Measurements from ENCODE around the gene KNDC1.
"Not testable (repeated sequence)": the region's sequence is repeated elsewhere in the genome, so short reads cannot be mapped to it uniquely, and the experiment has no call there.

KNDC1 gene

DNA sequence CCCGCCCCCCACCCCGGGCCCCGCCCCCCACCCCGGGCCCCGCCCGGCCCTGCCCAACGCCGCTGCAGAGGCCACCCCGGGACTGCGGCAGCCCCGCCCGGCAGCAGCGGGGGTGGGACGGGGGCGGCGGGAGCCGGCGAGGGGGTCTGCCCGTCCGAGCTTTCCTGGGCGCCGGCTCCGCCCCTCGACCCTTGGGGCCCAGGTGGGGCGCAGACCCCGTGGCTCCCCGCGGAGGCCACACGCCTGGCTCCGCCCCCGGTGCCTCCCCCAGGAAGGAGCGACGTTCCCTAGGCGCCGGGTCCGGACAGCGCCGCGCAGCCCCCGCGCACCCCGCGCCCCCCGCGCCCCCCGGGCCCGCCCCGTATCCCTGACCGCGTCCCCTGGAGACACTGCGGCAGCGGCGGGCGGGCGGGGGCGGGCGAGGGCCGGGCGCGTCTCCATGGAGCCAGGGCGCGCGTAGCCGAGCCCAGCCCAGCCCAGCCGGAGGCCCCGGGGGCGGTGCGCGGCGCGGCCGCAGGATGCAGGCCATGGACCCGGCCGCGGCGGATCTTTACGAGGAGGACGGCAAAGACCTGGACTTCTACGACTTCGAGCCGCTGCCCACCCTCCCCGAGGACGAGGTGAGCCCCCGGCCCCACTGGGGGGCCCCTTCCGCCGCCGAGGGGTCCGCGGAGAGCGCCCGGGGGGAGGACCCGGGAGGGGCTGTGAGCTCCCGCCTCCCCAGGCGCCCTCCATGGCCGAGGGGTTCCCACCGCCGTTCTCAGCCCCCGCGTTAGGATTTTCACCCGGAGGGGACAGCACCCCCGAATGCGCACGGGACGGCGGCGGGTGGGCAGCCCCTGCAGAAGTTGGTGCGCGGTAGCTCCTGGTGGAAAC, at the start of gene KNDC1:
Gene KNDC1 (plus strand): TSS at position 270 of the 876 bp plus-strand sequence. CDS start 249 bp downstream, at position 519.
- no peak for FAIRE-seq

- no peak for FAIRE-seq
Observed at GRCh38 chr10:133110609-133111275, 49.3 kb upstream of the KNDC1 start.

- FAIRE-seq: not testable (repeated sequence)
Observed at GRCh38 chr10:133111640-133112039, 48.4 kb upstream of the KNDC1 start.

- no peak for FAIRE-seq
Observed at GRCh38 chr10:133113146-133113830, 46.7 kb upstream of the KNDC1 start.

- FAIRE-seq: no peak
Observed at GRCh38 chr10:133113847-133114246, 46.2 kb upstream of the KNDC1 start.

GRCh38 chr10:133114251-133114650, 45.8 kb upstream of the KNDC1 start:
- FAIRE-seq: no peak

DNA sequence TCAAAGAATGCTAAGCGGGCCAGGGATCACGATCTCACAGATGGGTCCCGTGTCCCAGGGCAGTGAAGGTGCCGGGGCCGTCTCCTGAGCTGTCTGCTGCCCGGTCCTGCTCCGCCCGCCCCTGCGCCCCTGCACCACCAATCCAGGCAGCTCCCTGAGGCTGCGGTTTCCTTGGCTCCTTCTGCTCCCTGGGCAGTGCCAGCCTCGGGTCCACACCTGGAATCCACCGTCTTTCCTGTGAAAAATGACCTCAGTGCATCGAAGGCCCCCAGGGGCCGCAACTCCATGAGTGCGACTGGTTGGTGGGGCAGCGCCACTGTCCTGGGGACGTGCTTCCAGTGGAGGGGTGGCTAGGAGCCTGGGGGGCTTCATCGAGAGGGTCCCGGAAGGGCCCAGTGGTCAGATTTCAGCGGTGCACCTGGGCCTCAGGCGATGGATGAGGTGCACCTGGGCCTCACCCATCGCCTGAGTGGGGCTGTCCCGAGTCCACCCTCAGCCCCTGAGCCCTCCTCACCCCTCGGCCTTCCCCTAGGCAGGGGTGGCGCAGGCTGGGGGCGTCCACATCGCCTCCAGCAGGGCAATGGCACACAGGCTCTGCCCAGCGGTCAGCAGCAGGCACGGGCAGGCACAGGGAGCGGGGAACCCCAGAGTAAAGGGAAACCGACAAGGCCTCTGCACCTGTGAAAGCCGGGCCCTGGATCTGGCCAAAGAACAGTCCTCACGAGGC, 45.1 kb upstream of the KNDC1 start:
- FAIRE-seq: no peak

DNA sequence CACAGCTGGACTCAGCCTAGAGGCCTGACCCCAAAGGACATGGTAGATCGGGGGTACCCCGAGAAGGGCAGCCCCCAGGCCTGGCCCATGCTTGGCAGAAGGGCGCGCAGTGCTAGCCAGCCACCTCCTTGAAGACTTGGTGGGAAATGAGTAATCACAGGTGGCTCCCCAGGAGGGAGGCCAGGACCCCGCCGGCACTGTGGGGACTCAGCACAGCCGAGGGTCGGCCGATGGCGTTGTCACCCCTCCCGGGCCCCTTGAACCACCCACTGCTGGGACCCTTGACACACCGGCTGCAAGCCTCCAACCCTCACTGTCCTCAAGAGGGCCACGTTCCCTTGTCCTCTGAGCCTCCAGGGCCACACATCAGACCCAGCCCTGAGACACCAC, 44.6 kb upstream of the KNDC1 start:
- no peak for FAIRE-seq

- no peak for FAIRE-seq
Observed at GRCh38 chr10:133115976-133116375, 44.0 kb upstream of the KNDC1 start.

GRCh38 chr10:133116455-133116854, 43.6 kb upstream of the KNDC1 start:
- FAIRE-seq: no peak

- FAIRE-seq: no peak
Observed at GRCh38 chr10:133117036-133117687, 42.9 kb upstream of the KNDC1 start.

- FAIRE-seq: no peak
Observed at GRCh38 chr10:133117688-133118071, 42.3 kb upstream of the KNDC1 start.

DNA sequence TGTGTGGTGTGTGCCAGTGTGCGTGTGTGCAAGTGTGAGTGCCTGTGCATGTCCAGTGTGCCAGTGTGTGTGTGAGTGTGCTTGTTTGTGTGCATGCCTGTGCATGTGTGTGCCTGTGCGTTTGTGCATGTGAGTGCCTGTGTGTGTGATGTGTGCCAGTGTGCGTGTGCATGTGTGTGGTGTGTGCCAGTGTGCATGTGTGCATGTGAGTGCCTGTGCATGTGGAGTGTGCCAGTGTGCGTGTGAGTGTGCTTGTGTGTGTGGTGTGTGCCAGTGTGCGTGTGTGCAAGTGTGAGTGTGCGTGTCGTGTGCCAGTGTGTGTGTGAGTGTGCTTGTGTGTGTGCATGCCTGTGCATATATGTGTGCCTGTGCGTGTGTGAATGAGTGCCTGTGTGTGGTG, 38.5 kb upstream of the KNDC1 start:
- FAIRE-seq: no peak

DNA sequence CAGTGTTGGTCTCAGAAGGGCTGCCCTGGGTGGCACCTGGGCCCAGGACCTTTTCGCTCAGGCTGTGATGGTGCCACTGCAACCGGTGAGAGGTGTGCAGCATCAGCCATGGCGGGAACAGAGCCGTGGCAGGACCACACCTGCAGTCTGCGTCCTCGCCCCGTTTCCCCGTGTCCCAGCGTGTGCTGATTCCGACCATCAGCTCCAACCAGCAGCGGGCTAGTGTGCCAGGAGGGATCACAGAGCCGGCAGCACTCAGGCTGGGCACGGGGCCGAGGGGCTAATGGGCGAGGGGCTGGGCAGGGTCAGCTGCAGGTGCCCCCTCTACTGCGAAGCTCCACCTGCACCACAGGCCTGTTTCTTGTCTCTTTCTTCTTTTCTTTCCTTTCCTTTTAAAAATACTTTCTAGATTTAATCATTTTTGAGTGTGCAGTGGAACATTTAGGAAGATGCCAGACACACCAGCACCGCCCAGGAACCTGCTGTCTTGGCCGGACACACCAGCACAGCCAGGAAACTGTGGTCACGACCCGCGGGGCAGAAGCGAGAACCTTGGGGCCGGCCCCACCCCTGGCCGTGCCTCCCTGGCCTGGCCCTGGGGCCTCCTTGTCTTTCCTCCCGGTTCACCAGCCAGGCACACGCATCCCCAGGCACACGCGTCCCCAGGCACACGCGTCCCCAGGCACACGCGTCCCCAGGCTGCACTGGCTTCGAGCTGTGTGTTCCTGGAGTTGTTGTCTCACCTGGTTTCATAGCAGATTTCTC, 37.7 kb upstream of the KNDC1 start:
- FAIRE-seq: no peak

- no peak for FAIRE-seq
Observed at GRCh38 chr10:133123050-133123745, 36.8 kb upstream of the KNDC1 start.

GRCh38 chr10:133123746-133124356, 36.2 kb upstream of the KNDC1 start:
- FAIRE-seq: no peak

DNA sequence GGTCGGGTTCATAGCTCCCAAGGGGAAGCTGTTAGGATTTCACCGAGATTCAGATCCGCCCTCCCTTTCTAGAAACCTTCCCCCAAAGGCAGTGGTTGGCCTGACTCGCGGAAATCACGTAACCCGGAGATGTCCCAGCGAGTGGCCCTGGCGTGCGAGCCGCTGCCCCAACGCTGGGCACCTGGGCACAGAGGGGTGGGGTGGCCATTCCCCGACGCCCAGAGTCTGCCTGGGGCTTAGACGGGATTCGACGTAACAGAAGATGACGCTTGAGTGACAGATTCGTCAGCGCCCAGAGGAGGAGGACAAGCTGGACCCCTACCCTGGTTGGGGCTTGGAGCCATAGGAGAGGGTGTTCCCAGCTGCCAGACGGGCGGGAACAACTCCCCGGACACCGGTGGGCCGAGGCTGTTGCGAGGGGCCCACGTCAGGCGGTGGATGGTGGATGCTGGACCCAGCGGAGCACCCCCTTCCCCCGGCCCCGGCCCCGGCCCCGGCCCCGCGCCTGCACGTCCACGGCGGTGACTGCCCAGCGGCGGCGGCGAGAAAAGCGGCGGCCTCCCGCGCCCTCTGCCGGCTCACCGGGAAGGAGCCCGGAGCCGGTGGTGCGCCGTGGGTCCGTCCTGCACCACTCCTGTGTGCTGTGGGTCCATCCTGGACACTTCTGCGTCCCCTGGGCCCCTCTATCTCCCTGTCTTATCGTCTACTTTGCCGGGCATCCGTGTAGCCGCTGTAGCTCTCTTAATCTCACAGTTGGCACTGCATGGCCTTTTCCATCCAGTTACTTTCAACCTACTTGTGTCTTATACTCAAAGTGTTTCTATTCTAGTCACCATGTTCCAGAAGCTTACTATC, 35.4 kb upstream of the KNDC1 start:
- no peak for FAIRE-seq

DNA sequence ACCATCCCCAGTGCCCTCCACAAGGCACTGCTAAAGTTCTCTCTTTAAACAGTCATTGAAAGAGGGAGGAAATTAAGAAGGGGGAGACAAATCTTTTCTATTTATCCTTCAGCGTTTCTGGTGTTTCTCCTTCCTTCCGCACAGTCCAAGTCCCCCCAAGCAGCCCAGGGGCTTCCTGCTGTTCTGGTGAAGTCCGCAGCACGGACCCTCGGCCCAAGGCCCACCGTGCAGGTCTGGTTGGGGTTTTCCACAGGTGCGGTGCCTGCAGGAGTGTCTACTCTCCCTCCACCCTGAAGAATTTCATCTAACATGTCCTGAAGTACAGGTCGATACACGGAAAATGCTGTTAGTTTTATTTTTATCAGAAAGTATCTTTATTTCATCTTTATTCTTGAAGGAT, 34.1 kb upstream of the KNDC1 start:
- FAIRE-seq: no peak
